HG03196 (cell line): ENCODE measurements around the gene PMEPA1.

Experiments used
- ATAC-seq: cut with Tn5 transposase; IDR thresholded peaks from one replicate; pipeline ENCODE4 v1.9.1; 2021; ENCODE audit not compliant: unreplicated experiment

The PMEPA1 gene

GRCh38 chr20:57712851-57713504 is 3.2 kb upstream of the PMEPA1 start:
- no peak for ATAC-seq

GRCh38 chr20:57712341-57712740 is 2.5 kb upstream of the PMEPA1 start:
- ATAC-seq: no peak

- no peak for ATAC-seq
These were observed 2.0 kb upstream of the PMEPA1 start for GRCh38 chr20:57711826-57712225.

GRCh38 chr20:57711311-57711712 is 1.5 kb upstream of the PMEPA1 start:
- ATAC-seq: no peak

GRCh38 chr20:57710841-57711240 is 1.0 kb upstream of the PMEPA1 start:
- no peak for ATAC-seq

- ATAC-seq: no peak
These were observed 831 bp downstream of the PMEPA1 start for GRCh38 chr20:57708694-57709673.

- ATAC-seq: no peak
These were observed 1.7 kb downstream of the PMEPA1 start for GRCh38 chr20:57707849-57708693.

GRCh38 chr20:57707320-57707719 is 2.5 kb downstream of the PMEPA1 start:
- no peak for ATAC-seq

- no peak for ATAC-seq
These were observed 4.5 kb downstream of the PMEPA1 start for GRCh38 chr20:57705127-57705899.

GRCh38 chr20:57704245-57704644 is 5.6 kb downstream of the PMEPA1 start:
- ATAC-seq: no peak

GRCh38 chr20:57703013-57703412 is 6.8 kb downstream of the PMEPA1 start:
- ATAC-seq: no peak

GRCh38 chr20:57702521-57702920 is 7.3 kb downstream of the PMEPA1 start:
- ATAC-seq: no peak

GRCh38 chr20:57702091-57702490 is 7.7 kb downstream of the PMEPA1 start:
- ATAC-seq: no peak

GRCh38 chr20:57701651-57702050 is 8.2 kb downstream of the PMEPA1 start:
- no peak for ATAC-seq

GRCh38 chr20:57701090-57701489 is 8.7 kb downstream of the PMEPA1 start:
- no peak for ATAC-seq

- ATAC-seq: no peak
These were observed 10.4 kb downstream of the PMEPA1 start for GRCh38 chr20:57699395-57699794.

- no peak for ATAC-seq
These were observed 10.9 kb downstream of the PMEPA1 start for GRCh38 chr20:57698867-57699275.

GRCh38 chr20:57698116-57698866 is 11.5 kb downstream of the PMEPA1 start:
- no peak for ATAC-seq

GRCh38 chr20:57697543-57697942 is 12.3 kb downstream of the PMEPA1 start:
- ATAC-seq: no peak
